ENCODE data around the gene TAF1D. TPM values are rescaled to one million over a fixed set of nuclear protein-coding genes. Genes with fewer than 3 reads are reported as not detected.

The TAF1D gene
- total RNA-seq, 1 experiment from 2014 or later = 165 TPM

DNA sequence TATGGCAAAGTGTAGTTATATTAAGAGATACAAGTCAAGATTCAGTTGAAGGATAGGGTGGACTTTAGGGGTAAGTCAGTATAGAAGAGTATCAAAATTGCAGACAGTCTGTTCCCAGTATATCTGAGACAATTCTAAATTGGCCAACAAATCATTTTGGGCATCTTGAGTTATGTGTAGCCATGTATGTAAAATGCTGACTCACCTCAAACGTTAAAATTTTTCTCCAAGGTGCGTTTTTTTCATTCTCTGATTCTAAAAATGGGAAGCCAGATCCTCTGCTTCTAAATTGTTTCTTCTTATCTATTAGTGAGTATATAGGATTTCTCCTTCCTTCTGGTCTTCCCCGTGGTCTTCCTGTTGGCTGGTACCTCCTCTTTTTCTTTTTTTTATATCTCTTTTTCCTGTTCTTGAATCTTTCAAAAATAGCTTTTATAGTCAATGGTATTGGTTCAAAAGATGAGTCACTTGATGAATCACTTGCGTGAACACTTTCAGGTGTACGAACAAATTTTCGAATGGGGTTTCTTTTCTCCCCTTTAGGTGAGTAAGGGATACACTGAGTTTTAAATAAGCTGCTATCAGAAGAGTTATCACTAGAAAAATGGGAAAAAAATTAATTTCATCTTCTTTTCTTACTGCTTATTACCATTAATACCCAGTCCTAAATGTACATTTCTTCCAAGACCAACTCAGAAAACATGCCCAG, 3.2 kb downstream of the TAF1D start:
- Histone ChIP-seq H3K36me3 (ENCODE audit: control insufficient read depth, insufficient read depth, low read length) (peaks cover 72% of the 10 kb centered on the region), H3K4me1 (ENCODE audit: control insufficient read depth, insufficient read depth, low read length) (peaks cover 52% of the 10 kb centered on the region), H3K27me3 (ENCODE audit: control insufficient read depth, insufficient read depth, low read length) (no peaks in the 10 kb centered on the region), H3K4me3 (ENCODE audit: low read depth in 2 of 2, low read length in 2 of 2) (peak overlapping the region; percentile 72 to 84), H3K9me3 (ENCODE audit: control insufficient read depth, insufficient read depth, low read depth, low read length) (no peaks in the 10 kb centered on the region), H3K27ac (ENCODE audit: low read length) (peak overlapping the region; percentile 97)
- ChIA-PET POLR2A (interaction anchor here (1.6 kb wide), 1 partner anchor 9 kb away, joined by 3 read pairs; no protein-coding TSS in a partner anchor), CTCF (no interaction called here)
- DNase-seq (ENCODE audit: low read depth, low spot score) (no peak), ATAC-seq (no peak)
- intact Hi-C loops (cut with micrococcal nuclease; ENCODE audit: unreplicated experiment) = no loop called here
- no TSS peak for BruUV-seq (replicated peaks)
- 0 out of 2 replicates have a peak, but pooled peaks have one; percentile 26 for TF ChIP-seq TCF7L2 (IDR thresholded peaks at IDR 0.05; ENCODE audit: low read depth, low read length)
- TF ChIP-seq, protein P1, sequence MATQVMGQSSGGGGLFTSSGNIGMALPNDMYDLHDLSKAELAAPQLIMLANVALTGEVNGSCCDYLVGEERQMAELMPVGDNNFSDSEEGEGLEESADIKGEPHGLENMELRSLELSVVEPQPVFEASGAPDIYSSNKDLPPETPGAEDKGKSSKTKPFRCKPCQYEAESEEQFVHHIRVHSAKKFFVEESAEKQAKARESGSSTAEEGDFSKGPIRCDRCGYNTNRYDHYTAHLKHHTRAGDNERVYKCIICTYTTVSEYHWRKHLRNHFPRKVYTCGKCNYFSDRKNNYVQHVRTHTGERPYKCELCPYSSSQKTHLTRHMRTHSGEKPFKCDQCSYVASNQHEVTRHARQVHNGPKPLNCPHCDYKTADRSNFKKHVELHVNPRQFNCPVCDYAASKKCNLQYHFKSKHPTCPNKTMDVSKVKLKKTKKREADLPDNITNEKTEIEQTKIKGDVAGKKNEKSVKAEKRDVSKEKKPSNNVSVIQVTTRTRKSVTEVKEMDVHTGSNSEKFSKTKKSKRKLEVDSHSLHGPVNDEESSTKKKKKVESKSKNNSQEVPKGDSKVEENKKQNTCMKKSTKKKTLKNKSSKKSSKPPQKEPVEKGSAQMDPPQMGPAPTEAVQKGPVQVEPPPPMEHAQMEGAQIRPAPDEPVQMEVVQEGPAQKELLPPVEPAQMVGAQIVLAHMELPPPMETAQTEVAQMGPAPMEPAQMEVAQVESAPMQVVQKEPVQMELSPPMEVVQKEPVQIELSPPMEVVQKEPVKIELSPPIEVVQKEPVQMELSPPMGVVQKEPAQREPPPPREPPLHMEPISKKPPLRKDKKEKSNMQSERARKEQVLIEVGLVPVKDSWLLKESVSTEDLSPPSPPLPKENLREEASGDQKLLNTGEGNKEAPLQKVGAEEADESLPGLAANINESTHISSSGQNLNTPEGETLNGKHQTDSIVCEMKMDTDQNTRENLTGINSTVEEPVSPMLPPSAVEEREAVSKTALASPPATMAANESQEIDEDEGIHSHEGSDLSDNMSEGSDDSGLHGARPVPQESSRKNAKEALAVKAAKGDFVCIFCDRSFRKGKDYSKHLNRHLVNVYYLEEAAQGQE (IDR thresholded peaks at IDR 0.05; ENCODE audit: insufficient read depth in 1 of 2, low read depth in 2 of 2, low read length in 1 of 2) = no peak
- in situ Hi-C loops (cut with HindIII; ENCODE audit: low pct_unique_long_range_greater_than_20kb, low sequenced_read_pairs) = no loop called here

DNA sequence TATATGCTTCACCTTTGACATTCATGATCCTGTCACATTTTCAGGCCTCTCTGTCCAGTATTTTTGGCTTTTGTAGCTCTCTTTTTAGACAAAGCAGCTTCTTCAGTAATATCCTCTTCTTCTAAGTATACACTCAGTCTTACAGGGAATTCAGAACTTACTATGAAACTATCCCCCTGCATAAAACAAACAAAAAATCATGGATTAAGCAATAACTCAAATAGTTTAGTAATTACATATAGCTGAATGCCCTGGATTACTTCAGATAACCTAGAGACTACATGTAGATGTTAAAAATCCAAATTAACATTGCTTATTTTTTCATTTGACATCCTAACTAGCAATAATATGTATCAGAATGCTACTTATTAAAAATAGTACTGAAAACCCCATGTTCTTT, 5.2 kb downstream of the TAF1D start:
- H3K36me3 ChIP-seq (ENCODE audit: control insufficient read depth, insufficient read depth, low read length) = peaks cover 92% of the 10 kb centered on the region
- CTCF ChIA-PET = no interaction called here
- H3K4me3 ChIP-seq (ENCODE audit: low read depth in 2 of 2, low read length in 2 of 2) = peak overlapping the region in 1 of 2 experiments; percentile 84; a peak in 1 of 4 replicates

More for the DNA sequence above, 5.2 kb downstream of the TAF1D start:
- no peaks in the 10 kb centered on the region for H3K9me3 ChIP-seq (ENCODE audit: control insufficient read depth, insufficient read depth, low read depth, low read length)
- DNase-seq (ENCODE audit: low read depth, low spot score) (no peak), ATAC-seq (no peak)
- TF ChIP-seq POLR2AphosphoS5 (IDR thresholded peaks at IDR 0.05; ENCODE audit: low read depth, low read length) (no peak), SIN3A (IDR thresholded peaks at IDR 0.05; ENCODE audit: borderline replicate concordance, insufficient read depth, low read depth, low read length) (no peak), TCF7L2 (IDR thresholded peaks at IDR 0.05; ENCODE audit: low read depth, low read length) (no peak)
- TF ChIP-seq, protein P2, sequence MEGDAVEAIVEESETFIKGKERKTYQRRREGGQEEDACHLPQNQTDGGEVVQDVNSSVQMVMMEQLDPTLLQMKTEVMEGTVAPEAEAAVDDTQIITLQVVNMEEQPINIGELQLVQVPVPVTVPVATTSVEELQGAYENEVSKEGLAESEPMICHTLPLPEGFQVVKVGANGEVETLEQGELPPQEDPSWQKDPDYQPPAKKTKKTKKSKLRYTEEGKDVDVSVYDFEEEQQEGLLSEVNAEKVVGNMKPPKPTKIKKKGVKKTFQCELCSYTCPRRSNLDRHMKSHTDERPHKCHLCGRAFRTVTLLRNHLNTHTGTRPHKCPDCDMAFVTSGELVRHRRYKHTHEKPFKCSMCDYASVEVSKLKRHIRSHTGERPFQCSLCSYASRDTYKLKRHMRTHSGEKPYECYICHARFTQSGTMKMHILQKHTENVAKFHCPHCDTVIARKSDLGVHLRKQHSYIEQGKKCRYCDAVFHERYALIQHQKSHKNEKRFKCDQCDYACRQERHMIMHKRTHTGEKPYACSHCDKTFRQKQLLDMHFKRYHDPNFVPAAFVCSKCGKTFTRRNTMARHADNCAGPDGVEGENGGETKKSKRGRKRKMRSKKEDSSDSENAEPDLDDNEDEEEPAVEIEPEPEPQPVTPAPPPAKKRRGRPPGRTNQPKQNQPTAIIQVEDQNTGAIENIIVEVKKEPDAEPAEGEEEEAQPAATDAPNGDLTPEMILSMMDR (IDR thresholded peaks at IDR 0.05) = no peak
- TF ChIP-seq, protein P1 (IDR thresholded peaks at IDR 0.05; ENCODE audit: insufficient read depth in 1 of 2, low read depth in 2 of 2, low read length in 1 of 2) = no peak
- peak overlapping the region; percentile 48; the same call in 1 of the 2 replicates for H3K27ac ChIP-seq (ENCODE audit: low read length)
- in situ Hi-C loops (cut with HindIII; ENCODE audit: low pct_unique_long_range_greater_than_20kb, low sequenced_read_pairs) = no loop called here
- POLR2A ChIA-PET = interaction anchor here (0.6 kb wide), 1 partner anchor 182 kb away, joined by 8 read pairs; no protein-coding TSS in a partner anchor
- H3K27me3 ChIP-seq (ENCODE audit: control insufficient read depth, insufficient read depth, low read length) = no peaks in the 10 kb centered on the region
- BruUV-seq (replicated peaks) = no TSS peak
- peaks cover 60% of the 10 kb centered on the region for H3K4me1 ChIP-seq (ENCODE audit: control insufficient read depth, insufficient read depth, low read length)
- intact Hi-C loops (cut with micrococcal nuclease; ENCODE audit: unreplicated experiment) = no loop called here
